Right cardiac atrium (tissue), 5 donors: ENCODE measurements around the gene BSN. TPM values are rescaled to one million over a fixed set of nuclear protein-coding genes. Genes with fewer than 3 reads are reported as not detected.
"Not testable (repeated sequence)": the region's sequence is repeated elsewhere in the genome, so short reads cannot be mapped to it uniquely, and the experiment has no call there.

Experiments used
- ATAC-seq, 2 donors: fragments of 200-7000 bp; cut with Tn5 transposase; one replicate each; pipeline versions ENCODE4 v1.8.0 to v1.9.1; 2020; ENCODE audit warnings: moderate library complexity in 2 of 2, mild to moderate bottlenecking in 1 of 2
- DNase-seq, 3 donors: peaks; one replicate each; pipeline ENCODE4 v3.0.0-alpha.2; 2020
- H3K27ac ChIP-seq: one replicate; pipeline ENCODE4 v1.5.1; 2013; ENCODE audit warnings: mild to moderate bottlenecking, low read length, control low read depth, moderate library complexity
- H3K27me3 ChIP-seq: one replicate; pipeline ENCODE4 v1.6.1; 2013; ENCODE audit not compliant: control insufficient read depth, insufficient read depth
- H3K4me1 ChIP-seq: one replicate; pipeline ENCODE4 v1.6.1; 2013; ENCODE audit warnings: low read length; ENCODE audit not compliant: control insufficient read depth, insufficient read depth
- H3K4me3 ChIP-seq: one replicate; pipeline ENCODE4 v1.5.1; 2013; ENCODE audit warnings: low read length, control low read depth
- H3K9me3 ChIP-seq: one replicate; pipeline ENCODE4 v1.6.1; 2013; ENCODE audit warnings: low read length; ENCODE audit not compliant: control insufficient read depth
- WGBS: extraction: QIAGEN DNeasy Blood & Tissue Kit; methylation state at CpG from one replicate; pipeline ENCODE4 v1.1.7; 2013; 5-methylcytosine and 5-hydroxymethylcytosine counted together
- intact Hi-C, 4 donors: fragments of 100-400 bp; cut with DNase I; formaldehyde crosslinking; loops; one replicate each; pipeline versions ENCODE4 v1.11.0 to v1.14.0; 2022 to 2023
- polyA plus RNA-seq: library from polyadenylated mRNA; stranded (reverse); fragments of 200-250 nt; gene quantifications from one replicate; pipeline ENCODE4 v1.2.3, GENCODE V29; 2013
- total RNA-seq, 4 donors: library from RNA; stranded (reverse); fragmentation: NEBNext Ultra II Directional; extraction: Animal tissue kit (Norgen Biotek cat#: 25700); gene quantifications; one replicate each; pipeline ENCODE4 v1.2.1, GENCODE V29; 2021
- donor health status: healthy with polysubstance abuse.
- donor health status: DM: no; HTN: yes; CAD: no.
- donor health status: DM: no; HTN: no; CAD: no.
- donor health status: DM: no; HTN: yes; CAD: no; lungs with severe emphysema.
- donor health status: DM: yes; HTN: yes; CAD: no.

BSN gene
- total and polyA plus RNA-seq, 5 donors, result 0.25 to 1.4 (median 0.38) TPM

- intact Hi-C loops, H3K9me3 ChIP-seq, H3K27ac ChIP-seq, H3K4me3 ChIP-seq, H3K27me3 ChIP-seq, DNase-seq, ATAC-seq, H3K4me1 ChIP-seq: not testable (repeated sequence)
- 93% methylated on average over 12 of the region's 12 CpGs for WGBS
Measured at GRCh38 chr3:49687424-49687795, 133.1 kb downstream of the BSN start.

- peak in 1 of 2 donors; percentile 1 for ATAC-seq
- intact Hi-C loops, H3K4me1 ChIP-seq, H3K9me3 ChIP-seq, H3K27me3 ChIP-seq, H3K27ac ChIP-seq: not testable (repeated sequence)
- H3K4me3 ChIP-seq, result peak overlapping the region; percentile 90
- 54% methylated on average over 7 of the region's 7 CpGs for WGBS
- DNase-seq, result peak in 1 of 3 donors; percentile 36
Measured at GRCh38 chr3:49688338-49689045, 134.2 kb downstream of the BSN start.

GRCh38 chr3:49689046-49689907 lies 135.0 kb downstream of the BSN start, which contains the start of the genes MST1 and RNF123:
TSS of gene MST1 (minus strand) at chr3:49689474. CDS start at chr3:49688691, 783 bp downstream.
TSS of gene RNF123 (plus strand) at chr3:49689557. CDS start at chr3:49691166, 1,609 bp downstream.
- ATAC-seq (peak; percentile 81), DNase-seq (peak; percentile 94 to 97 (median 97))
- H3K27ac ChIP-seq, result peak within 1 kb of the TSS; percentile 75
- no peaks in the 10 kb centered on the region for H3K27me3 ChIP-seq
- 1% methylated on average over 66 of the region's 66 CpGs for WGBS
- H3K4me1 ChIP-seq, result peaks cover 4% of the 10 kb centered on the region
- intact Hi-C loops, result no loop called here
- no peaks in the 10 kb centered on the region for H3K9me3 ChIP-seq
- peak within 1 kb of the TSS; percentile 90 for H3K4me3 ChIP-seq

- Histone ChIP-seq H3K4me3 (peak overlapping the region; percentile 90), H3K27ac (peak overlapping the region; percentile 75)
- H3K9me3 ChIP-seq, H3K27me3 ChIP-seq, intact Hi-C loops, ATAC-seq, H3K4me1 ChIP-seq, DNase-seq: not testable (repeated sequence)
- WGBS, result 8% methylated on average over 16 of the region's 16 CpGs
Measured at GRCh38 chr3:49689908-49690624, 135.8 kb downstream of the BSN start.

GRCh38 chr3:49690856-49691255 lies 136.6 kb downstream of the BSN start:
- DNase-seq, H3K9me3 ChIP-seq, ATAC-seq, intact Hi-C loops, H3K27me3 ChIP-seq, H3K4me1 ChIP-seq, H3K27ac ChIP-seq, H3K4me3 ChIP-seq: not testable (repeated sequence)
- 90% methylated on average over 3 of the region's 3 CpGs for WGBS

- ATAC-seq, H3K27ac ChIP-seq: not testable (repeated sequence)
Measured at GRCh38 chr3:49691481-49691880, 137.2 kb downstream of the BSN start.

GRCh38 chr3:49694409-49695070 lies 140.3 kb downstream of the BSN start:
- intact Hi-C loops, H3K27me3 ChIP-seq, H3K27ac ChIP-seq, H3K9me3 ChIP-seq, H3K4me1 ChIP-seq, H3K4me3 ChIP-seq, ATAC-seq: not testable (repeated sequence)
- 64% methylated on average over 6 of the region's 6 CpGs for WGBS
- DNase-seq, result peak in 2 of 3 donors; percentile 3 to 14

More at GRCh38 chr3:49691481-49691880, 137.2 kb downstream of the BSN start:
- H3K4me3 ChIP-seq, H3K9me3 ChIP-seq, intact Hi-C loops, H3K4me1 ChIP-seq, H3K27me3 ChIP-seq: not testable (repeated sequence)
- peak in 1 of 3 donors; percentile 9 for DNase-seq
- WGBS, result 81% methylated on average over 3 of the region's 3 CpGs

GRCh38 chr3:49695350-49696015 lies 141.2 kb downstream of the BSN start:
- H3K4me3 ChIP-seq, H3K4me1 ChIP-seq, H3K9me3 ChIP-seq, intact Hi-C loops, H3K27me3 ChIP-seq, H3K27ac ChIP-seq: not testable (repeated sequence)
- 73% methylated on average over 4 of the region's 4 CpGs for WGBS
- DNase-seq (peak in 1 of 3 donors; percentile 5), ATAC-seq (peak; percentile 5 to 31)

- no peaks in the 10 kb centered on the region for H3K4me1 ChIP-seq
- no peaks in the 10 kb centered on the region for H3K9me3 ChIP-seq
- no peak for DNase-seq
- no peaks in the 10 kb centered on the region for H3K27me3 ChIP-seq
- 68% methylated on average over 16 of the region's 16 CpGs for WGBS
- intact Hi-C loops, result no loop called here
- H3K27ac ChIP-seq, result no peak overlapping the region
- ATAC-seq, result no peak
- no peak overlapping the region for H3K4me3 ChIP-seq
Measured at GRCh38 chr3:49699281-49699979, 145.2 kb downstream of the BSN start.
